BJ (cell line): ENCODE results near the gene C18orf32. TPM values are rescaled to one million over a fixed set of nuclear protein-coding genes. Genes with fewer than 3 reads are reported as not detected.
"Not testable (repeated sequence)": the region's sequence is repeated elsewhere in the genome, so short reads cannot be mapped to it uniquely, and the experiment has no call there.

Experiments
- CTCF ChIA-PET: fragments of 350-600 bp; formaldehyde crosslinking; extraction: SDS; loops from one replicate; lab custom pipeline; 2021; ENCODE audit warnings: antibody characterized with exemption, inconsistent platforms; lab: Yijun Ruan, JAX
- POLR2A ChIA-PET: fragments of 300-600 bp; sonication (Branson Sonifier 250); formaldehyde crosslinking; extraction: SDS; loops from one replicate; lab custom pipeline; 2021; ENCODE audit warnings: antibody characterized with exemption; lab: Charles Lee
- DNase-seq: peaks from one replicate; pipeline ENCODE4 v3.0.0-alpha.2; 2011; ENCODE audit warnings: low read depth
- H3K27me3 ChIP-seq: 2 replicates; pipeline ENCODE4 v1.6.0; 2011; ENCODE audit warnings: low read length; ENCODE audit not compliant: control insufficient read depth, insufficient read depth
- H3K36me3 ChIP-seq: 2 replicates; pipeline ENCODE4 v1.5.1; 2011; ENCODE audit warnings: low read length; ENCODE audit not compliant: control insufficient read depth, insufficient read depth
- H3K4me3 ChIP-seq: 2 replicates; pipeline ENCODE4 v1.5.1; 2011; ENCODE audit warnings: low read depth, mild to moderate bottlenecking, control low read depth, low read length
- polyA plus RNA-seq: library from polyadenylated mRNA; depleted of rRNA; stranded (reverse); fragments of >200 nt; gene quantifications from 2 replicates; pipeline ENCODE4 v1.2.3, GENCODE V29; 2011
- TF ChIP-seq, protein P1 (sequence below): IDR thresholded peaks from 2 replicates; pipeline ENCODE4 v1.5.1; 2011; ENCODE audit warnings: low read depth, mild to moderate bottlenecking, control low read depth, inconsistent platforms, low read length, moderate library complexity; ENCODE audit not compliant: insufficient read depth

The C18orf32 gene
- polyA plus RNA-seq, 1 experiment, result 9.4 TPM

DNA sequence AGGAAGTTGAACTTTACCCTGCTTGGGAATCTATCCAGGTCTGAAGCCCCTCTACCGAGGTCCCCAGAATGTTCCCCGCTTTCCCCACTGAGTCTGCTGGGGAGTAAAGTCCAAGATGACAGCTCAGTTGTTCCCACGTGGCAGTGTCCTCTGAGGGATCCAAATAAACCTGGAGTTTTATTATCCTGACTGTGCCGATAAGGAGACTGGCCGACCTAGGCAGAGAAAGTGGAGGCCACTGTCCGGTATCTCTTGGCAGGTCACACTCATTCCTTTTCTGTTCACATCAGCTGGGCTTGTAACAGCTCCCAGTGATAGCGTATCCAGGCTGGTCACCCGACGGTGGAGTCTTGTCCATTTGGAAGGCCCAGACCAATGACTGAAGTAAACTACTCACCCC, 27.5 kb upstream of the C18orf32 start:
- no peak overlapping the region for H3K4me3 ChIP-seq
- CTCF ChIA-PET, result interaction anchor here (0.8 to 17.0 kb wide), 5 partner anchors 15 to 345 kb away, joined by 3 to 258 read pairs (median 3); no protein-coding TSS in a partner anchor
- TF ChIP-seq, protein P1, sequence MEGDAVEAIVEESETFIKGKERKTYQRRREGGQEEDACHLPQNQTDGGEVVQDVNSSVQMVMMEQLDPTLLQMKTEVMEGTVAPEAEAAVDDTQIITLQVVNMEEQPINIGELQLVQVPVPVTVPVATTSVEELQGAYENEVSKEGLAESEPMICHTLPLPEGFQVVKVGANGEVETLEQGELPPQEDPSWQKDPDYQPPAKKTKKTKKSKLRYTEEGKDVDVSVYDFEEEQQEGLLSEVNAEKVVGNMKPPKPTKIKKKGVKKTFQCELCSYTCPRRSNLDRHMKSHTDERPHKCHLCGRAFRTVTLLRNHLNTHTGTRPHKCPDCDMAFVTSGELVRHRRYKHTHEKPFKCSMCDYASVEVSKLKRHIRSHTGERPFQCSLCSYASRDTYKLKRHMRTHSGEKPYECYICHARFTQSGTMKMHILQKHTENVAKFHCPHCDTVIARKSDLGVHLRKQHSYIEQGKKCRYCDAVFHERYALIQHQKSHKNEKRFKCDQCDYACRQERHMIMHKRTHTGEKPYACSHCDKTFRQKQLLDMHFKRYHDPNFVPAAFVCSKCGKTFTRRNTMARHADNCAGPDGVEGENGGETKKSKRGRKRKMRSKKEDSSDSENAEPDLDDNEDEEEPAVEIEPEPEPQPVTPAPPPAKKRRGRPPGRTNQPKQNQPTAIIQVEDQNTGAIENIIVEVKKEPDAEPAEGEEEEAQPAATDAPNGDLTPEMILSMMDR, result no peak
- H3K36me3 ChIP-seq, result no peaks in the 10 kb centered on the region
- POLR2A ChIA-PET, result no interaction called here
- peaks cover 2% of the 10 kb centered on the region for H3K27me3 ChIP-seq
- DNase-seq, result no peak

DNA sequence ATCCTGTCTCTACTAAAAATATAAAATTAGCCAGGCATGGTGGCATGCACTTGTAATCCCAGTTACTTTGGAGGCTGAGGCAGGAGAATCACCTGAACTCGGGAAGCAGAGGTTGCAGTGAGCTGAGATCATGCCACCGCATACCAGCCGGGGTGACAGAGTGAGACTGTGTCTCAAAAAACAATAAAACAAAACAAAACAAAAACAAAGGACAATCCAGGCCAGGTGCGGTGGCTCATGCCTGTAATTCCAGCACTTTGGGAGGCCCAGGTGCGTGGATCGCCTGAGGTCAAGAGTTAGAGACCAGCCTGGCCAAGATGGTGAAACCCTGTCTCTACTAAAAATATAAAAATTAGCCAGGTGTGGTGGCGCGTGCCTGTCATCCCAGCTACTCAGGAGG, 25.8 kb upstream of the C18orf32 start:
- H3K27me3 ChIP-seq, H3K36me3 ChIP-seq, POLR2A ChIA-PET, H3K4me3 ChIP-seq, DNase-seq: not testable (repeated sequence)
- CTCF ChIA-PET, result interaction anchor here (1.1 to 17.0 kb wide), 3 partner anchors 25 to 844 kb away, joined by 3 to 258 read pairs (median 3); no protein-coding TSS in a partner anchor

DNA sequence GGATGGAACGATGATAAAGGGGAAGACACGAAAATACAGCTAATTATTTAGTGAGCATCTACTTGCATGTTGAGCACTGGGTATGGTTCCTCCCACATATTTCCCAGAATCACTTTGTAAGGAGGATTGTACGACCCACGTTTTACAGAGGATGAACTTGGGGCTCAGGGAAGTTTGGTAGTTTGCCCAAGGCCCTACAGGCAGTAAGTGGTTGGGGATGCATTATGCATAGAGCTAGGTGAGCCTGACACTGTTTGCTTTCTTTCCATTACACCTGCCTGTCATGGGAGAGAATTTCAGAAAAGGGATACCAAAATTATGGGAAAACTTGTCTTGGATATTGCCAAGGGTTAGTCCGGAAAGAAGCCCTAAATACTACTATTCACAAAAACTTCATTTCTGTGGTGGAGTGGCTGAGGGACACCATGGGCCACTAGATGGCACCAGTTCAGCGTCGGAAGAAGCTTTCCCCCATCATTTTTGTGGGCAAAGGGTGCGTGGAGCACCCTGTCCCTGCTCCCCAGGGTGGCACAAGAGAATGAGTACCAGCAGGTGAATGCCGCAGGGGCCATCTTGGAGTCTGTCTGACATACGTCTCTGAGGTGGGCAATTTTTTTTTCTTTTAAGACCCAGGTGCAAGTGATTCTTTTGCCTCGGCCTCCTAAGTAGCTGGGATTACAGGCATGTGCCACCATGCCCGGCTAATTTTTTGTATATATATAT, 23.5 kb upstream of the C18orf32 start:
- Histone ChIP-seq H3K27me3 (peaks cover 5% of the 10 kb centered on the region; the same call in 1 of the 2 replicates), H3K36me3 (no peaks in the 10 kb centered on the region), H3K4me3 (no peak overlapping the region)
- POLR2A ChIA-PET, result no interaction called here
- TF ChIP-seq, protein P1, result peak; percentile 90
- CTCF ChIA-PET, result interaction anchor here (0.7 to 17.0 kb wide), 34 partner anchors 8 to 918 kb away, joined by 3 to 258 read pairs (median 4); partner anchors contain the start of gene MYO5B
- DNase-seq, result no peak

DNA sequence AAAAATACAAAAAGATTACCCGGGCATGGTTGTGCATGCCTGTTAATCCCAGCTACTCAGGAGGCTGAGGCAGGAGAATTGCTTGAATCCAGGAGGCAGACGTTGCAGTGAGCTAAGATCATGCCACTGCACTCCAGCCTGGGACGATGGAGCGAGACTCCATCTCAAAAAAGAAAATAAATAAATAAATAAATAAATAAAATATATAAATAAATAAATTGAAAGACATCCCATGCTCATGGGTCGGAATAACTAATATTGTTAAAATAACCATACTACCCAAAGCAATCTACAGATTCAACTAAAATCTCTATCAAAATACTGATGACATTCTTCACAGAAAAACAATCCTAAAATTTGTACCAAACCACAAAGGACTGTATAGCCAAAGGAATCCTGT, 19.4 kb upstream of the C18orf32 start:
- H3K36me3 ChIP-seq, DNase-seq, H3K4me3 ChIP-seq, H3K27me3 ChIP-seq, POLR2A ChIA-PET: not testable (repeated sequence)
- CTCF ChIA-PET, result interaction anchor here (0.7 to 17.0 kb wide), 2 partner anchors 10 to 354 kb away, joined by 3 to 258 read pairs; no protein-coding TSS in a partner anchor

DNA sequence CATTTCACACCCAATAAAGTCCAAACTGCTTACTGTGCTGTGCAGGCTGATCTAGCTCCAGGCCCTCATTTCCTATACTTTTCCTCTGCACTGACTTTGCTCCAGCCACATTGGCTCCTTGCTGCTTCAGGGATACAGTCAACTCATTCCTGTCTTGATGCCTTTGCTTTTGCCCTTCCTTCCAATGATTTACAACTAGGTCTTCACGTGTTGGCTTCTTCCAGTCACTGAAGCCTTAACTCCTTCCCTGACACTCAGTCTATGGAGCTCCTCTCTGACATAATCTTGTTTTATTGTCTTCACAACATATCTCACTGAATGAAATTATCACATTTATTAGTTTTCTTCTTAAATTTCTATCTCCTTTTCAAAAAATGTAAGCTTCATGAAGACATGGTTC, 16.9 kb upstream of the C18orf32 start:
- Histone ChIP-seq H3K36me3 (no peaks in the 10 kb centered on the region), H3K27me3 (peaks cover 11% of the 10 kb centered on the region), H3K4me3 (no peak overlapping the region)
- ChIA-PET CTCF (interaction anchor here (17.0 kb wide), 1 partner anchor 356 kb away, joined by 258 read pairs; no protein-coding TSS in a partner anchor), POLR2A (no interaction called here)
- TF ChIP-seq, protein P1, result no peak
- no peak for DNase-seq

DNA sequence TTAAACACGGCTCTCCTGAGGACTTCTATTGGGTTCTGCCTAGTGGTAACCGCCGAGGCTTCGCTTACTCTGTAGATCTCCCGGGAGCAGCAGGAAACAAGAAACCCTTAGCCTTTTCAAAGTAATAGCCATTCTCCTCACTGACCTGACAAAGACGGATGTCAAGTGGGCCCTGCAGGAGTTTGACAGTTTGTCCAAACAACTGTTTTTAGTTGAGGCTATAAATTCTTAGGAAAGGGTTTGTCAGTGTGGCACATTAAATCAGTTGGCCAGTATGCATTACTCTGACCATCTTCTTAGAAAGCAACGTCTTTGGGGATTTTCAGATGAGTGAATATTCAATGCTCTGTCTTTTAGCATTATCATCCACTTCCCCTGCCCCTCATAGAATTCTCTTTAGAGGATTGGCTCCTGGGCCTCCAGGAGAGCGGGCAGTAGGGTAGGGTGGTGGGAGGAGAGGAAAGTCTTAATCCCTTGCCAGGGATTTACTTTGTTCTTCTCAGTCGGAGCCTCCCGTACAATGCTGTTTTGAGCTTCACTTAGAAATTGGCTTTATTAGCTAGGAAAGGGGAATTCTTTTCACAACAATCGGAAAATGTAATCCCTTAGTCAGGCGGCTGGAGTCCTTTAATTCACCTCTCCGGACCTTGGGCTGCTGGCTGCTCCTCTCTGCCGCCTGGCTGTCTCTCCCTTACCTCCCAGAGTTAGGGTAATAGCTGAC, 13.3 kb upstream of the C18orf32 start:
- no peaks in the 10 kb centered on the region for H3K36me3 ChIP-seq
- POLR2A ChIA-PET, result no interaction called here
- TF ChIP-seq, protein P1, result no peak
- CTCF ChIA-PET, result interaction anchor here (17.0 kb wide), 1 partner anchor 360 kb away, joined by 258 read pairs; no protein-coding TSS in a partner anchor
- no peak overlapping the region for H3K4me3 ChIP-seq
- DNase-seq, result no peak
- peaks cover 11% of the 10 kb centered on the region for H3K27me3 ChIP-seq
